DOHH2 (cell line): Measurements from ENCODE around the gene TICAM2.

Experiments
- H3F3A ChIP-seq: fragments of 200-600 bp; sonication (generic), shearing (Covaris generic); 2 replicates; pipeline ENCODE4 v1.6.0; 2016; ENCODE audit warnings: antibody characterized with exemption, mild to moderate bottlenecking; ENCODE audit not compliant: control insufficient read depth, insufficient read depth
- H3K27ac ChIP-seq: fragments of 200-600 bp; sonication (generic); 2 replicates; pipeline ENCODE4 v1.5.1; 2014; ENCODE audit warnings: low read depth, mild to moderate bottlenecking, low read length, moderate library complexity
- H3K27me3 ChIP-seq: fragments of 200-600 bp; sonication (generic); 2 replicates; pipeline ENCODE4 v1.6.1; 2014; ENCODE audit warnings: mild to moderate bottlenecking, low read length, mixed read lengths; ENCODE audit not compliant: control insufficient read depth
- H3K36me3 ChIP-seq: fragments of 200-600 bp; sonication (generic); 2 replicates; pipeline ENCODE4 v1.6.1; 2014; ENCODE audit warnings: mild to moderate bottlenecking, low read length, moderate library complexity, mixed read lengths; ENCODE audit not compliant: control insufficient read depth
- H3K4me1 ChIP-seq: fragments of 200-600 bp; sonication (generic); 2 replicates; pipeline ENCODE4 v1.6.1; 2014; ENCODE audit warnings: mild to moderate bottlenecking, low read length, mixed read lengths; ENCODE audit not compliant: control insufficient read depth
- H3K4me2 ChIP-seq: fragments of 200-600 bp; sonication (generic); 2 replicates; pipeline ENCODE4 v1.6.0; 2014; ENCODE audit warnings: mild to moderate bottlenecking, low read length, moderate library complexity
- H3K4me3 ChIP-seq: fragments of 200-600 bp; sonication (generic); 2 replicates; pipeline ENCODE4 v1.5.1; 2014; ENCODE audit warnings: mild to moderate bottlenecking, low read length, mixed read lengths
- H3K79me2 ChIP-seq: fragments of 200-600 bp; sonication (generic); 2 replicates; pipeline ENCODE4 v1.6.1; 2014; ENCODE audit warnings: mild to moderate bottlenecking, low read length, mixed read lengths; ENCODE audit not compliant: control insufficient read depth
- H3K9me2 ChIP-seq: fragments of 200-600 bp; sonication (generic); replicated peaks from 2 replicates; pipeline ENCODE4 v1.6.1; 2014; ENCODE audit warnings: mild to moderate bottlenecking, low read length, mixed read lengths; ENCODE audit not compliant: control insufficient read depth
- H3K9me3 ChIP-seq: fragments of 200-600 bp; sonication (generic); 2 replicates; pipeline ENCODE4 v1.6.1; 2014; ENCODE audit warnings: antibody characterized with exemption, low read length, mixed read lengths; ENCODE audit not compliant: control insufficient read depth, insufficient read depth
- H4K20me1 ChIP-seq: fragments of 200-600 bp; sonication (generic); 2 replicates; pipeline ENCODE4 v1.6.0; 2014; ENCODE audit warnings: low read depth, mild to moderate bottlenecking, antibody characterized with exemption, low read length, moderate library complexity; ENCODE audit not compliant: control insufficient read depth, insufficient read depth
- CTCF ChIP-seq: fragments of 200-600 bp; sonication (generic); IDR thresholded peaks from one replicate; pipeline ENCODE4 v1.5.1; 2014; ENCODE audit warnings: antibody characterized with exemption, mild to moderate bottlenecking, low read depth, low read length; ENCODE audit not compliant: poor library complexity, severe bottlenecking
- EZH2phosphoT487 ChIP-seq: fragments of 200-600 bp; sonication (generic); IDR thresholded peaks from 2 replicates; pipeline ENCODE4 v1.6.1; 2017; ENCODE audit warnings: borderline replicate concordance, mild to moderate bottlenecking, antibody characterized with exemption, low read length, moderate library complexity, mixed read lengths

Gene TICAM2

GRCh38 chr5:115621365-115621900 lies 19.2 kb upstream of the TICAM2 start:
- H3K36me3 ChIP-seq, result peaks cover 88% of the 10 kb centered on the region
- H3K4me2 ChIP-seq, result no peak overlapping the region
- no peaks in the 10 kb centered on the region for H3F3A ChIP-seq
- no peak for TF ChIP-seq CTCF
- TF ChIP-seq EZH2phosphoT487, result no peak
- H3K79me2 ChIP-seq, result peaks cover 71% of the 10 kb centered on the region
- H4K20me1 ChIP-seq, result peaks cover 16% of the 10 kb centered on the region; the same call in 1 of the 2 replicates
- no peak overlapping the region for H3K27ac ChIP-seq
- H3K9me3 ChIP-seq, result no peaks in the 10 kb centered on the region
- no peaks in the 10 kb centered on the region for H3K9me2 ChIP-seq
- no peaks in the 10 kb centered on the region for H3K27me3 ChIP-seq
- peaks cover 27% of the 10 kb centered on the region for H3K4me1 ChIP-seq
- H3K4me3 ChIP-seq, result no peak overlapping the region

- Histone ChIP-seq H3K79me2 (peaks cover 30% of the 10 kb centered on the region), H3K9me3 (no peaks in the 10 kb centered on the region), H3K4me1 (0 out of 2 replicates have a peak, but pooled peaks cover 4% of the 10 kb centered on the region), H3K27me3 (no peaks in the 10 kb centered on the region), H3K36me3 (peaks cover 85% of the 10 kb centered on the region), H3K4me3 (no peak overlapping the region), H3K9me2 (no peaks in the 10 kb centered on the region), H3F3A (no peaks in the 10 kb centered on the region), H4K20me1 (no peaks in the 10 kb centered on the region), H3K27ac (no peak overlapping the region), H3K4me2 (no peak overlapping the region)
- no peak for TF ChIP-seq CTCF
- no peak for TF ChIP-seq EZH2phosphoT487
These were observed 14.6 kb upstream of the TICAM2 start for GRCh38 chr5:115616892-115617291.

GRCh38 chr5:115616472-115616871 lies 14.2 kb upstream of the TICAM2 start:
- Histone ChIP-seq H3K9me2 (no peaks in the 10 kb centered on the region), H3K4me1 (0 out of 2 replicates have a peak, but pooled peaks cover 2% of the 10 kb centered on the region), H4K20me1 (no peaks in the 10 kb centered on the region), H3K9me3 (no peaks in the 10 kb centered on the region), H3K4me3 (no peak overlapping the region), H3F3A (no peaks in the 10 kb centered on the region), H3K4me2 (no peak overlapping the region), H3K27me3 (no peaks in the 10 kb centered on the region), H3K79me2 (peaks cover 26% of the 10 kb centered on the region), H3K36me3 (peaks cover 83% of the 10 kb centered on the region), H3K27ac (no peak overlapping the region)
- TF ChIP-seq EZH2phosphoT487 (no peak), CTCF (no peak)

- Histone ChIP-seq H3K4me3 (no peak overlapping the region), H3K9me3 (no peaks in the 10 kb centered on the region), H3K27me3 (no peaks in the 10 kb centered on the region), H3K27ac (no peak overlapping the region), H3K79me2 (no peaks in the 10 kb centered on the region), H3K4me2 (no peak overlapping the region), H3F3A (peaks cover 4% of the 10 kb centered on the region), H3K4me1 (no peaks in the 10 kb centered on the region), H3K9me2 (no peaks in the 10 kb centered on the region), H3K36me3 (peaks cover 43% of the 10 kb centered on the region), H4K20me1 (no peaks in the 10 kb centered on the region)
- no peak for TF ChIP-seq CTCF
These were observed 9.6 kb upstream of the TICAM2 start for GRCh38 chr5:115611873-115612272.
